ENCODE results near the gene NFKBIE. TPM values are rescaled to one million over a fixed set of nuclear protein-coding genes. Genes with fewer than 3 reads are reported as not detected.

The NFKBIE gene
- total and polyA plus RNA-seq, 9 of the 15 experiments (the other 6 are each of a cell fraction or from before 2014, with no cell fraction given): 2.1 to 16.4 (median 11.7) TPM

GRCh38 chr6:44237813-44238433 lies 27.4 kb downstream of the NFKBIE start (continued):
- TF ChIP-seq HMGXB4 (CRISPR knock-in tag; IDR thresholded peaks at IDR 0.05) (0 out of 2 replicates have a peak, but pooled peaks have one; percentile 52), MLLT1 (IDR thresholded peaks at IDR 0.05) (no peak), LARP7 (IDR thresholded peaks at IDR 0.05) (peak; percentile 93), ZFP91 (CRISPR knock-in tag; IDR thresholded peaks at IDR 0.05) (no peak), ZNF263 (CRISPR knock-in tag; IDR thresholded peaks at IDR 0.05; ENCODE audit: borderline replicate concordance) (peak; percentile 69; the same call in 1 of the 2 replicates), NR2F6 (CRISPR knock-in tag; IDR thresholded peaks at IDR 0.05) (no peak), IRF1 (CRISPR knock-in tag; IDR thresholded peaks at IDR 0.05; ENCODE audit: borderline replicate concordance) (no peak), ZSCAN29 (IDR thresholded peaks at IDR 0.05) (0 out of 2 replicates have a peak, but pooled peaks have one; percentile 17), PTTG1 (tag; IDR thresholded peaks at IDR 0.05; ENCODE audit: low read depth) (no peak), ETS1 (conservative IDR thresholded peaks at IDR 0.05; ENCODE audit: control insufficient read depth, low read depth, low read length) (peak; percentile 61; the same call in 1 of the 2 replicates), ZKSCAN8 (CRISPR knock-in tag; IDR thresholded peaks at IDR 0.05) (no peak), CBX1 (IDR thresholded peaks at IDR 0.05; ENCODE audit: low read depth) (peak; percentile 83; the same call in 1 of the 2 replicates), BHLHE40 (IDR thresholded peaks at IDR 0.05; ENCODE audit: low read length) (peak; percentile 3; the same call in 1 of the 2 replicates), ZNF184 (CRISPR knock-in tag; IDR thresholded peaks at IDR 0.05) (no peak), RB1 (IDR thresholded peaks at IDR 0.05; ENCODE audit: low read depth) (peak; percentile 94), THRA (IDR thresholded peaks at IDR 0.05) (no peak), ZNF764 (CRISPR knock-in tag; IDR thresholded peaks at IDR 0.05; ENCODE audit: low read depth) (no peak; the same call in 1 of the 2 replicates), ZNF79 (CRISPR knock-in tag; IDR thresholded peaks at IDR 0.05; ENCODE audit: low read depth) (no peak), PML (IDR thresholded peaks at IDR 0.05; ENCODE audit: low read length) (no peak; the same call in 1 of the 2 replicates), ZFPM2 (CRISPR knock-in tag; IDR thresholded peaks at IDR 0.05) (no peak)
